DMS114 treated with DMSO at 0.1 percent for 48 hours (cell line): ENCODE measurements around the gene SLC12A8.
"Not testable (repeated sequence)": the region's sequence is repeated elsewhere in the genome, so short reads cannot be mapped to it uniquely, and the experiment has no call there.

Source experiments
- DNase-seq: peaks from one replicate; lab custom pipeline; 2025; ENCODE audit not compliant: unreplicated experiment; lab: John Stamatoyannopoulos, UW

Gene SLC12A8

GRCh38 chr3:125116311-125117080, 96.1 kb downstream of the SLC12A8 start:
- no peak for DNase-seq

GRCh38 chr3:125115640-125116039, 96.9 kb downstream of the SLC12A8 start:
- DNase-seq = no peak

GRCh38 chr3:125112981-125113380, 99.6 kb downstream of the SLC12A8 start:
- DNase-seq = no peak

GRCh38 chr3:125110876-125111480, 101.6 kb downstream of the SLC12A8 start:
- no peak for DNase-seq

- DNase-seq = no peak
Measured at GRCh38 chr3:125110016-125110875, 102.3 kb downstream of the SLC12A8 start.

- no peak for DNase-seq
Measured at GRCh38 chr3:125109536-125109925, 103.0 kb downstream of the SLC12A8 start.

- DNase-seq = no peak
Measured at GRCh38 chr3:125108833-125109535, 103.6 kb downstream of the SLC12A8 start.

- DNase-seq = no peak
Measured at GRCh38 chr3:125107861-125108567, 104.5 kb downstream of the SLC12A8 start.

- DNase-seq = no peak
Measured at GRCh38 chr3:125107363-125107762, 105.2 kb downstream of the SLC12A8 start.

- no peak for DNase-seq
Measured at GRCh38 chr3:125105116-125105515, 107.4 kb downstream of the SLC12A8 start.

- DNase-seq = no peak
Measured at GRCh38 chr3:125104639-125105038, 107.9 kb downstream of the SLC12A8 start.

GRCh38 chr3:125103406-125103805, 109.1 kb downstream of the SLC12A8 start:
- no peak for DNase-seq

- no peak for DNase-seq
Measured at GRCh38 chr3:125102470-125102869, 110.1 kb downstream of the SLC12A8 start.

- no peak for DNase-seq
Measured at GRCh38 chr3:125098611-125099291, 113.8 kb downstream of the SLC12A8 start.

GRCh38 chr3:125090649-125091048, 121.9 kb downstream of the SLC12A8 start:
- DNase-seq = no peak

- no peak for DNase-seq
Measured at GRCh38 chr3:125087768-125088391, 124.7 kb downstream of the SLC12A8 start.

GRCh38 chr3:125085166-125085565, 127.4 kb downstream of the SLC12A8 start:
- no peak for DNase-seq

- no peak for DNase-seq
Measured at GRCh38 chr3:125083776-125084175, 128.8 kb downstream of the SLC12A8 start.

- DNase-seq = not testable (repeated sequence)
Measured at GRCh38 chr3:125082339-125082738, 130.2 kb downstream of the SLC12A8 start.
